SK-N-SH (cell line): Measurements from ENCODE around the gene ROBO1. TPM values are rescaled to one million over a fixed set of nuclear protein-coding genes. Genes with fewer than 3 reads are reported as not detected.

Source experiments
- CTCF ChIA-PET: fragments of 300-600, 350-600 bp; formaldehyde crosslinking; extraction: SDS; loops from one replicate; lab custom pipeline; 2021; lab: Yijun Ruan, JAX
- POLR2A ChIA-PET: fragments of 350-600 bp; sonication (Branson Sonifier 250); formaldehyde crosslinking; extraction: SDS; loops from one replicate; lab custom pipeline; 2020; ENCODE audit warnings: antibody characterized with exemption, inconsistent platforms; lab: Yijun Ruan, JAX
- DNase-seq: peaks from one replicate; pipeline ENCODE4 v3.0.0; 2012
- H2AFZ ChIP-seq: fragments of 200-600 bp; sonication (generic); 2 replicates; pipeline ENCODE4 v1.8.1; 2016; ENCODE audit warnings: antibody characterized with exemption, mild to moderate bottlenecking, low read depth
- H3F3A ChIP-seq: fragments of 200-600 bp; sonication (generic); replicated peaks from 2 replicates; pipeline ENCODE3; 2016; ENCODE audit warnings: antibody characterized with exemption, mild to moderate bottlenecking; ENCODE audit not compliant: insufficient read depth
- H3K27ac ChIP-seq, 2 experiments: fragments of 200-500 bp in 1 of 2; fragments of 200-600 bp in 1 of 2; sonication (Bioruptor generic) in 1 of 2; sonication (generic), shearing (Covaris generic) in 1 of 2; 2 replicates each; pipeline versions ENCODE4 v1.5.1 to v1.6.1; 2014 to 2016; ENCODE audit warnings: low read depth in 2 of 2, inconsistent platforms in 1 of 2, low read length in 1 of 2, mild to moderate bottlenecking in 1 of 2, mixed read lengths in 1 of 2
- H3K27me3 ChIP-seq: fragments of 200-600 bp; sonication (generic), shearing (Covaris generic); 2 replicates; pipeline ENCODE4 v1.6.1; 2016; ENCODE audit warnings: mixed run types; ENCODE audit not compliant: insufficient read depth
- H3K36me3 ChIP-seq, 2 experiments: fragments of 200-500 bp in 1 of 2; fragments of 200-600 bp in 1 of 2; sonication (Bioruptor generic) in 1 of 2; sonication (generic) in 1 of 2; replicated peaks in 1 of 2; 2 replicates each; pipeline versions ENCODE3 to v1.5.1; 2014 to 2016; ENCODE audit warnings: low read length in 1 of 2, mild to moderate bottlenecking in 1 of 2; ENCODE audit not compliant: insufficient read depth in 2 of 2, control insufficient read depth in 1 of 2
- H3K4me1 ChIP-seq, 2 experiments: fragments of 200-500 bp in 1 of 2; fragments of 200-600 bp in 1 of 2; sonication (Bioruptor generic) in 1 of 2; sonication (generic), shearing (Covaris generic) in 1 of 2; 2 replicates each; pipeline versions ENCODE4 v1.5.1 to v1.6.1; 2014 to 2016; ENCODE audit warnings: low read depth in 1 of 2, low read length in 1 of 2, mixed run types in 1 of 2; ENCODE audit not compliant: insufficient read depth in 2 of 2, control insufficient read depth in 1 of 2
- H3K4me2 ChIP-seq: fragments of 200-600 bp; sonication (generic), shearing (Covaris generic); 2 replicates; pipeline ENCODE4 v1.6.1; 2017; ENCODE audit warnings: mixed run types
- H3K4me3 ChIP-seq, 2 experiments: fragments of 200-500 bp in 1 of 2; fragments of 200-600 bp in 1 of 2; sonication (Bioruptor generic) in 1 of 2; sonication (generic), shearing (Covaris generic) in 1 of 2; 2 replicates each; pipeline versions ENCODE4 v1.5.1 to v1.8.1; 2014 to 2016; ENCODE audit warnings: low read depth in 2 of 2, inconsistent platforms in 1 of 2, low read length in 1 of 2, mild to moderate bottlenecking in 1 of 2, mixed read lengths in 1 of 2, moderate library complexity in 1 of 2
- H3K79me2 ChIP-seq: fragments of 200-600 bp; sonication (generic); 2 replicates; pipeline ENCODE4 v1.8.1; 2017; ENCODE audit warnings: mild to moderate bottlenecking; ENCODE audit not compliant: insufficient read depth
- H3K9ac ChIP-seq: fragments of 200-600 bp; sonication (generic); 2 replicates; pipeline ENCODE4 v1.6.1; 2017; ENCODE audit warnings: mixed run types
- H3K9me2 ChIP-seq: fragments of 200-600 bp; sonication (generic); 2 replicates; pipeline ENCODE4 v1.6.1; 2017; ENCODE audit warnings: mixed run types
- H3K9me3 ChIP-seq: fragments of 200-600 bp; sonication (generic); 2 replicates; pipeline ENCODE4 v1.6.1; 2017; ENCODE audit warnings: mixed run types, mild to moderate bottlenecking, moderate library complexity
- H4K20me1 ChIP-seq: fragments of 200-600 bp; sonication (generic); 2 replicates; pipeline ENCODE4 v1.6.1; 2017; ENCODE audit warnings: mild to moderate bottlenecking, mixed run types; ENCODE audit not compliant: insufficient read depth
- ELF1 ChIP-seq: IDR thresholded peaks from 2 replicates; pipeline ENCODE4 v1.4.0; 2012
- EP300 ChIP-seq, 2 experiments: IDR thresholded peaks; 2 replicates each; pipeline versions ENCODE4 v1.4.0 to v1.6.1; 2012; ENCODE audit warnings: borderline replicate concordance in 1 of 2, low read depth in 1 of 2, low read length in 1 of 2
- MXI1 ChIP-seq: IDR thresholded peaks from 2 replicates; pipeline ENCODE4 v1.6.1; 2012; ENCODE audit warnings: mild to moderate bottlenecking, low read depth, low read length, improper control_type of control experiment
- RFX5 ChIP-seq: IDR thresholded peaks from 2 replicates; pipeline ENCODE4 v1.6.1; 2012; ENCODE audit warnings: mild to moderate bottlenecking, improper control_type of control experiment, low read length
- TEAD4 ChIP-seq: IDR thresholded peaks from 2 replicates; pipeline ENCODE4 v1.4.0; 2012; ENCODE audit warnings: mild to moderate bottlenecking, borderline replicate concordance; ENCODE audit not compliant: insufficient read depth
- YY1 ChIP-seq: IDR thresholded peaks from 2 replicates; pipeline ENCODE4 v1.4.0; 2012; ENCODE audit warnings: low read depth, mild to moderate bottlenecking
- WGBS: methylation state at CpG from one replicate; pipeline ENCODE4 v1.1.6; 2017; ENCODE audit warnings: low lambda C conversion rate; 5-methylcytosine and 5-hydroxymethylcytosine counted together
- polyA plus RNA-seq, 3 experiments: library from polyadenylated mRNA; depleted of rRNA; stranded (reverse); fragments of >200 nt; gene quantifications; 2 replicates each; pipeline ENCODE4 v1.2.3, GENCODE V29; 2012
- TF ChIP-seq, protein P1 (sequence below): IDR thresholded peaks from 2 replicates; pipeline ENCODE4 v1.4.0; 2012; ENCODE audit warnings: low read depth, borderline replicate concordance
- TF ChIP-seq, protein P2 (sequence below): IDR thresholded peaks from 2 replicates; pipeline ENCODE4 v1.4.0; 2012; ENCODE audit warnings: low read depth, borderline replicate concordance
- TF ChIP-seq, protein P3 (sequence below): IDR thresholded peaks from 2 replicates; pipeline ENCODE4 v1.6.1; 2012; ENCODE audit warnings: mild to moderate bottlenecking, low read depth, low read length, moderate library complexity

Gene ROBO1
- polyA plus RNA-seq, 1 of the 3 experiments (the other 2 are of a cell fraction) = 22.7 TPM

DNA sequence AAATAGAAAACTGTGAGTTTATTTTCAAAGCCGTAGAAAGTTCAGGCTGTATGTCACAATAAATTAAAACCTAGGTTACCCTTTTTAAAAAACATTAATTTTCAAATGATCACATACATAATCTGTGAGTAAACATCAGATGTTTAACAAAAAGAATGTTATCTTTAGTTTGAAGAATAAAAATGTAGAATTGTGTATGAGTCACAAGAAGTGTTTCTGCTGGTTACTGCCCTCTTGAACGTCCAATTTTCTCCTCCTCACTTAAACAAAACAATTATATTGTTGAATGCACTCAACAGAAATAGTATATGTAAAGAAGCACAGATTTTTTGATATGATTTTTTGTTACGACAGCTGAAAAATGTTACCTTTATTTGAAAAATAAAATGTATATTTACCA is 855.1 kb downstream of the ROBO1 start:
- Histone ChIP-seq H3K4me2 (no peak overlapping the region), H3K4me3 (no peak overlapping the region), H3F3A (peaks cover 14% of the 10 kb centered on the region), H3K9me2 (no peaks in the 10 kb centered on the region), H3K79me2 (peaks cover 18% of the 10 kb centered on the region), H3K36me3 (peaks cover 0 to 8% of the 10 kb centered on the region in 2 experiments), H4K20me1 (no peaks in the 10 kb centered on the region), H3K27me3 (no peaks in the 10 kb centered on the region), H3K4me1 (peaks cover 2 to 25% of the 10 kb centered on the region in 2 experiments; a peak in 2 of 4 replicates), H2AFZ (no peak overlapping the region), H3K9me3 (no peaks in the 10 kb centered on the region), H3K9ac (no peak overlapping the region), H3K27ac (no peak overlapping the region)
- 77% methylated on average over 3 of the region's 3 CpGs for WGBS
- no peak for DNase-seq
- POLR2A ChIA-PET = no interaction called here
- no peak for TF ChIP-seq YY1
- no peak for TF ChIP-seq RFX5
- TF ChIP-seq TEAD4 = no peak
- TF ChIP-seq, protein P1, sequence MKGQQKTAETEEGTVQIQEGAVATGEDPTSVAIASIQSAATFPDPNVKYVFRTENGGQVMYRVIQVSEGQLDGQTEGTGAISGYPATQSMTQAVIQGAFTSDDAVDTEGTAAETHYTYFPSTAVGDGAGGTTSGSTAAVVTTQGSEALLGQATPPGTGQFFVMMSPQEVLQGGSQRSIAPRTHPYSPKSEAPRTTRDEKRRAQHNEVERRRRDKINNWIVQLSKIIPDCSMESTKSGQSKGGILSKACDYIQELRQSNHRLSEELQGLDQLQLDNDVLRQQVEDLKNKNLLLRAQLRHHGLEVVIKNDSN = no peak
- TF ChIP-seq, protein P2, sequence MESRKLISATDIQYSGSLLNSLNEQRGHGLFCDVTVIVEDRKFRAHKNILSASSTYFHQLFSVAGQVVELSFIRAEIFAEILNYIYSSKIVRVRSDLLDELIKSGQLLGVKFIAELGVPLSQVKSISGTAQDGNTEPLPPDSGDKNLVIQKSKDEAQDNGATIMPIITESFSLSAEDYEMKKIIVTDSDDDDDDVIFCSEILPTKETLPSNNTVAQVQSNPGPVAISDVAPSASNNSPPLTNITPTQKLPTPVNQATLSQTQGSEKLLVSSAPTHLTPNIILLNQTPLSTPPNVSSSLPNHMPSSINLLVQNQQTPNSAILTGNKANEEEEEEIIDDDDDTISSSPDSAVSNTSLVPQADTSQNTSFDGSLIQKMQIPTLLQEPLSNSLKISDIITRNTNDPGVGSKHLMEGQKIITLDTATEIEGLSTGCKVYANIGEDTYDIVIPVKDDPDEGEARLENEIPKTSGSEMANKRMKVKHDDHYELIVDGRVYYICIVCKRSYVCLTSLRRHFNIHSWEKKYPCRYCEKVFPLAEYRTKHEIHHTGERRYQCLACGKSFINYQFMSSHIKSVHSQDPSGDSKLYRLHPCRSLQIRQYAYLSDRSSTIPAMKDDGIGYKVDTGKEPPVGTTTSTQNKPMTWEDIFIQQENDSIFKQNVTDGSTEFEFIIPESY = no peak
- no peak for TF ChIP-seq EP300 (IDR thresholded peaks at IDR 0.05; ENCODE audit: borderline replicate concordance in 1 of 2, low read depth in 1 of 2, low read length in 1 of 2)
- TF ChIP-seq, protein P3, sequence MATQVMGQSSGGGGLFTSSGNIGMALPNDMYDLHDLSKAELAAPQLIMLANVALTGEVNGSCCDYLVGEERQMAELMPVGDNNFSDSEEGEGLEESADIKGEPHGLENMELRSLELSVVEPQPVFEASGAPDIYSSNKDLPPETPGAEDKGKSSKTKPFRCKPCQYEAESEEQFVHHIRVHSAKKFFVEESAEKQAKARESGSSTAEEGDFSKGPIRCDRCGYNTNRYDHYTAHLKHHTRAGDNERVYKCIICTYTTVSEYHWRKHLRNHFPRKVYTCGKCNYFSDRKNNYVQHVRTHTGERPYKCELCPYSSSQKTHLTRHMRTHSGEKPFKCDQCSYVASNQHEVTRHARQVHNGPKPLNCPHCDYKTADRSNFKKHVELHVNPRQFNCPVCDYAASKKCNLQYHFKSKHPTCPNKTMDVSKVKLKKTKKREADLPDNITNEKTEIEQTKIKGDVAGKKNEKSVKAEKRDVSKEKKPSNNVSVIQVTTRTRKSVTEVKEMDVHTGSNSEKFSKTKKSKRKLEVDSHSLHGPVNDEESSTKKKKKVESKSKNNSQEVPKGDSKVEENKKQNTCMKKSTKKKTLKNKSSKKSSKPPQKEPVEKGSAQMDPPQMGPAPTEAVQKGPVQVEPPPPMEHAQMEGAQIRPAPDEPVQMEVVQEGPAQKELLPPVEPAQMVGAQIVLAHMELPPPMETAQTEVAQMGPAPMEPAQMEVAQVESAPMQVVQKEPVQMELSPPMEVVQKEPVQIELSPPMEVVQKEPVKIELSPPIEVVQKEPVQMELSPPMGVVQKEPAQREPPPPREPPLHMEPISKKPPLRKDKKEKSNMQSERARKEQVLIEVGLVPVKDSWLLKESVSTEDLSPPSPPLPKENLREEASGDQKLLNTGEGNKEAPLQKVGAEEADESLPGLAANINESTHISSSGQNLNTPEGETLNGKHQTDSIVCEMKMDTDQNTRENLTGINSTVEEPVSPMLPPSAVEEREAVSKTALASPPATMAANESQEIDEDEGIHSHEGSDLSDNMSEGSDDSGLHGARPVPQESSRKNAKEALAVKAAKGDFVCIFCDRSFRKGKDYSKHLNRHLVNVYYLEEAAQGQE = no peak
- no peak for TF ChIP-seq MXI1
- CTCF ChIA-PET = interaction anchor here (1.0 kb wide), 1 partner anchor 76 kb away, joined by 3 read pairs; no protein-coding TSS in a partner anchor

DNA sequence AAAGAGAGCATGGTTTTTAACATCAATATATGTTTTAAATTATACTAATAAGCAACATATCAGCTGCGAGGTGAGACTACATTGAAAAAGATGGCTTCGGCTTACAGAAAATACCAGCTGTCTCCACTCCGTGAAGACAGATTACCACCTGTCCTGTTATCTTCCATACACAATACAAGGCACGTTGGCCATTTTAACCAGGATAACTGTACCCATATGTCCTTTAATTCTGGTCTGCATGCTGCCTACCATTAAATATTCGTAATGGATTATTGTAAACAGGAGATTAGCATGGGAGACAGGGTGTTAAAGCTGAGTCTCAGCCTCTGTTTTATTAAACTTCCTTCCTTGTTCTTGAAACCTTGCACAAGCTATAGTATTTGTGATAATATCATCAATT is 855.5 kb downstream of the ROBO1 start:
- peaks cover 0 to 8% of the 10 kb centered on the region in 2 experiments for H3K36me3 ChIP-seq

More for the DNA sequence above, 855.5 kb downstream of the ROBO1 start:
- no peaks in the 10 kb centered on the region for H3K9me2 ChIP-seq
- no peak overlapping the region for H3K4me2 ChIP-seq
- H3K27ac ChIP-seq = peak overlapping the region in 1 of 2 experiments; percentile 22; a peak in 1 of 4 replicates
- H3K9me3 ChIP-seq = no peaks in the 10 kb centered on the region
- no peak overlapping the region for H3K9ac ChIP-seq
- ChIA-PET CTCF (interaction anchor here (1.0 kb wide), 1 partner anchor 76 kb away, joined by 3 read pairs; no protein-coding TSS in a partner anchor), POLR2A (no interaction called here)
- no peaks in the 10 kb centered on the region for H3K27me3 ChIP-seq
- H3F3A ChIP-seq = peaks cover 10% of the 10 kb centered on the region
- no peak overlapping the region for H2AFZ ChIP-seq
- no peak overlapping the region for H3K4me3 ChIP-seq
- no peaks in the 10 kb centered on the region for H4K20me1 ChIP-seq
- H3K4me1 ChIP-seq = peaks cover 2 to 21% of the 10 kb centered on the region in 2 experiments; a peak in 2 of 4 replicates
- H3K79me2 ChIP-seq = peaks cover 15% of the 10 kb centered on the region
- no peak for TF ChIP-seq ELF1
- 81% methylated on average over 5 of the region's 5 CpGs for WGBS
- DNase-seq = peak; percentile 4
